WTC11 (cell line): ENCODE results near the gene TSC22D3. TPM values are rescaled to one million over a fixed set of nuclear protein-coding genes. Genes with fewer than 3 reads are reported as not detected.

Experiments
- ATAC-seq: fragments of 200-7000 bp; cut with Tn5 transposase; 2 replicates; pipeline ENCODE4 v1.10.0; 2021; ENCODE audit warnings: mild to moderate bottlenecking, moderate library complexity
- CTCF ChIA-PET: fragments of 300-600 bp; sonication (Branson Sonifier 250); formaldehyde crosslinking; loops from one replicate; lab custom pipeline; 2021; ENCODE audit warnings: antibody characterized with exemption; lab: Charles Lee
- POLR2A ChIA-PET: fragments of 350-600 bp; sonication (Branson Sonifier 250); formaldehyde crosslinking; loops from one replicate; lab custom pipeline; 2021; ENCODE audit warnings: antibody characterized with exemption; lab: Charles Lee
- DNase-seq: peaks from one replicate; pipeline ENCODE4 v3.0.0; 2021; ENCODE audit warnings: low spot score
- H3K27ac Mint-ChIP-seq: 2 replicates; pipeline ENCODE4 v1.8.0; 2021; ENCODE audit warnings: mixed read lengths
- H3K27me3 Mint-ChIP-seq: 2 replicates; pipeline ENCODE4 v1.8.0; 2021; ENCODE audit warnings: low read depth, mild to moderate bottlenecking, moderate library complexity, mixed read lengths
- H3K36me3 Mint-ChIP-seq: 2 replicates; pipeline ENCODE4 v1.8.0; 2021; ENCODE audit warnings: mixed read lengths
- H3K4me1 Mint-ChIP-seq: 2 replicates; pipeline ENCODE4 v1.8.0; 2022; ENCODE audit warnings: mixed read lengths
- H3K4me3 Mint-ChIP-seq: 2 replicates; pipeline ENCODE4 v1.8.0; 2021; ENCODE audit warnings: mild to moderate bottlenecking, moderate library complexity, mixed read lengths
- H3K9me3 Mint-ChIP-seq: 2 replicates; pipeline ENCODE4 v1.8.0; 2021; ENCODE audit warnings: mixed read lengths
- AR ChIP-seq: fragments of 250-450 bp; sonication (Bioruptor Pico); IDR thresholded peaks from 2 replicates; pipeline ENCODE4 v1.9.0; 2021; ENCODE audit warnings: mild to moderate bottlenecking
- CREB1 ChIP-seq: sonication (generic); formaldehyde crosslinking; IDR thresholded peaks from 2 replicates; pipeline ENCODE4 v1.8.0; 2023; ENCODE audit warnings: mild to moderate bottlenecking, missing genetic modification reagents
- EMX1 ChIP-seq: fragments of 250-450 bp; sonication (Bioruptor Pico); IDR thresholded peaks from 2 replicates; pipeline ENCODE4 v1.8.0; 2021; ENCODE audit warnings: mild to moderate bottlenecking
- MXD4 ChIP-seq: fragments of 250-450 bp; sonication (Bioruptor Pico); IDR thresholded peaks from 2 replicates; pipeline ENCODE4 v1.8.0; 2021; ENCODE audit warnings: mild to moderate bottlenecking, moderate library complexity, borderline replicate concordance
- NFATC4 ChIP-seq: fragments of 250-450 bp; sonication (Bioruptor Pico); IDR thresholded peaks from 2 replicates; pipeline ENCODE4 v1.9.0; 2021; ENCODE audit warnings: mild to moderate bottlenecking
- NFYB ChIP-seq: sonication (generic); formaldehyde crosslinking; conservative IDR thresholded peaks from 2 replicates; pipeline ENCODE4 v1.8.0; 2022; ENCODE audit warnings: low read depth, missing genetic modification reagents
- SMAD4 ChIP-seq: sonication (generic); formaldehyde crosslinking; IDR thresholded peaks from 2 replicates; pipeline ENCODE4 v1.8.0; 2022; ENCODE audit warnings: mild to moderate bottlenecking, missing genetic modification reagents
- STAT6 ChIP-seq: sonication (generic); formaldehyde crosslinking; conservative IDR thresholded peaks from 2 replicates; pipeline ENCODE4 v1.8.1; 2023; ENCODE audit warnings: mild to moderate bottlenecking, low read depth, missing genetic modification reagents, moderate library complexity
- TEAD1 ChIP-seq: sonication (generic); formaldehyde crosslinking; IDR thresholded peaks from 2 replicates; pipeline ENCODE4 v1.8.0; 2022; ENCODE audit warnings: mild to moderate bottlenecking, missing genetic modification reagents
- ZNF138 ChIP-seq: sonication (generic); formaldehyde crosslinking; conservative IDR thresholded peaks from 2 replicates; pipeline ENCODE4 v1.8.1; 2022; ENCODE audit warnings: mild to moderate bottlenecking, moderate library complexity, missing genetic modification reagents
- ZNF232 ChIP-seq: sonication (generic); formaldehyde crosslinking; IDR thresholded peaks from 2 replicates; pipeline ENCODE4 v1.8.0; 2022; ENCODE audit warnings: mild to moderate bottlenecking, missing genetic modification reagents
- ZNF416 ChIP-seq: fragments of 250-450 bp; sonication (Bioruptor Pico); IDR thresholded peaks from 2 replicates; pipeline ENCODE4 v1.9.0; 2021; ENCODE audit warnings: mild to moderate bottlenecking, inconsistent platforms
- total RNA-seq: library from RNA; stranded (reverse); gene quantifications from 3 replicates; pipeline ENCODE4 v1.2.3, GENCODE V29; 2021
- TF ChIP-seq, protein P1 (sequence below): fragments of 250-450 bp; sonication (Bioruptor Pico); IDR thresholded peaks from 2 replicates; pipeline ENCODE4 v1.9.0; 2021; ENCODE audit warnings: moderate library complexity, mild to moderate bottlenecking, inconsistent platforms, borderline replicate concordance
- TF ChIP-seq, protein P2 (sequence below): sonication (generic); formaldehyde crosslinking; IDR thresholded peaks from 2 replicates; pipeline ENCODE4 v1.8.0; 2022; ENCODE audit warnings: mild to moderate bottlenecking, missing genetic modification reagents
- TF ChIP-seq, protein P3 (sequence below): sonication (generic); formaldehyde crosslinking; conservative IDR thresholded peaks from 2 replicates; pipeline ENCODE4 v1.8.1; 2022; ENCODE audit warnings: mild to moderate bottlenecking, missing genetic modification reagents
- TF ChIP-seq, protein P4 (sequence below): sonication (generic); formaldehyde crosslinking; IDR thresholded peaks from 2 replicates; pipeline ENCODE4 v1.8.1; 2023; ENCODE audit warnings: mild to moderate bottlenecking, moderate library complexity, missing genetic modification reagents
- TF ChIP-seq, protein P5 (sequence below): fragments of 200-600 bp; IDR thresholded peaks from 2 replicates; pipeline ENCODE4 v1.8.0; 2022; ENCODE audit warnings: antibody characterized with exemption

The TSC22D3 gene
- total RNA-seq, 1 experiment from 2014 or later, result 15.7 TPM

- Mint-ChIP-seq H3K27ac (peak overlapping the region; percentile 79), H3K9me3 (no peaks in the 10 kb centered on the region; the same call in 1 of the 2 replicates), H3K27me3 (no peaks in the 10 kb centered on the region; the same call in 1 of the 2 replicates), H3K4me1 (peaks cover 29% of the 10 kb centered on the region), H3K4me3 (no peak overlapping the region), H3K36me3 (no peaks in the 10 kb centered on the region)
- TF ChIP-seq, protein P1, sequence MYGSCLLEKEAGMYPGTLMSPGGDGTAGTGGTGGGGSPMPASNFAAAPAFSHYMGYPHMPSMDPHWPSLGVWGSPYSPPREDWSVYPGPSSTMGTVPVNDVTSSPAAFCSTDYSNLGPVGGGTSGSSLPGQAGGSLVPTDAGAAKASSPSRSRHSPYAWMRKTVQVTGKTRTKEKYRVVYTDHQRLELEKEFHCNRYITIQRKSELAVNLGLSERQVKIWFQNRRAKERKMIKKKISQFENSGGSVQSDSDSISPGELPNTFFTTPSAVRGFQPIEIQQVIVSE, result no peak
- TF ChIP-seq EMX1 (no peak), CREB1 (CRISPR knock-in tag) (no peak), STAT6 (CRISPR knock-in tag) (no peak), NFATC4 (no peak), TEAD1 (no peak), NFYB (CRISPR knock-in tag) (no peak), MXD4 (no peak), ZNF232 (CRISPR knock-in tag) (no peak), SMAD4 (no peak), AR (CRISPR knock-in tag) (no peak), ZNF138 (CRISPR knock-in tag) (no peak), ZNF416 (CRISPR knock-in tag) (no peak)
- TF ChIP-seq, protein P2, sequence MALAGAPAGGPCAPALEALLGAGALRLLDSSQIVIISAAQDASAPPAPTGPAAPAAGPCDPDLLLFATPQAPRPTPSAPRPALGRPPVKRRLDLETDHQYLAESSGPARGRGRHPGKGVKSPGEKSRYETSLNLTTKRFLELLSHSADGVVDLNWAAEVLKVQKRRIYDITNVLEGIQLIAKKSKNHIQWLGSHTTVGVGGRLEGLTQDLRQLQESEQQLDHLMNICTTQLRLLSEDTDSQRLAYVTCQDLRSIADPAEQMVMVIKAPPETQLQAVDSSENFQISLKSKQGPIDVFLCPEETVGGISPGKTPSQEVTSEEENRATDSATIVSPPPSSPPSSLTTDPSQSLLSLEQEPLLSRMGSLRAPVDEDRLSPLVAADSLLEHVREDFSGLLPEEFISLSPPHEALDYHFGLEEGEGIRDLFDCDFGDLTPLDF (CRISPR knock-in tag), result no peak
- TF ChIP-seq, protein P3, sequence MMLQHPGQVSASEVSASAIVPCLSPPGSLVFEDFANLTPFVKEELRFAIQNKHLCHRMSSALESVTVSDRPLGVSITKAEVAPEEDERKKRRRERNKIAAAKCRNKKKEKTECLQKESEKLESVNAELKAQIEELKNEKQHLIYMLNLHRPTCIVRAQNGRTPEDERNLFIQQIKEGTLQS (CRISPR knock-in tag), result no peak
- TF ChIP-seq, protein P4, sequence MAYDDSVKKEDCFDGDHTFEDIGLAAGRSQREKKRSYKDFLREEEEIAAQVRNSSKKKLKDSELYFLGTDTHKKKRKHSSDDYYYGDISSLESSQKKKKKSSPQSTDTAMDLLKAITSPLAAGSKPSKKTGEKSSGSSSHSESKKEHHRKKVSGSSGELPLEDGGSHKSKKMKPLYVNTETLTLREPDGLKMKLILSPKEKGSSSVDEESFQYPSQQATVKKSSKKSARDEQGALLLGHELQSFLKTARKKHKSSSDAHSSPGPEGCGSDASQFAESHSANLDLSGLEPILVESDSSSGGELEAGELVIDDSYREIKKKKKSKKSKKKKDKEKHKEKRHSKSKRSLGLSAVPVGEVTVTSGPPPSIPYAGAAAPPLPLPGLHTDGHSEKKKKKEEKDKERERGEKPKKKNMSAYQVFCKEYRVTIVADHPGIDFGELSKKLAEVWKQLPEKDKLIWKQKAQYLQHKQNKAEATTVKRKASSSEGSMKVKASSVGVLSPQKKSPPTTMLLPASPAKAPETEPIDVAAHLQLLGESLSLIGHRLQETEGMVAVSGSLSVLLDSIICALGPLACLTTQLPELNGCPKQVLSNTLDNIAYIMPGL (CRISPR knock-in tag), result no peak
- TF ChIP-seq, protein P5, sequence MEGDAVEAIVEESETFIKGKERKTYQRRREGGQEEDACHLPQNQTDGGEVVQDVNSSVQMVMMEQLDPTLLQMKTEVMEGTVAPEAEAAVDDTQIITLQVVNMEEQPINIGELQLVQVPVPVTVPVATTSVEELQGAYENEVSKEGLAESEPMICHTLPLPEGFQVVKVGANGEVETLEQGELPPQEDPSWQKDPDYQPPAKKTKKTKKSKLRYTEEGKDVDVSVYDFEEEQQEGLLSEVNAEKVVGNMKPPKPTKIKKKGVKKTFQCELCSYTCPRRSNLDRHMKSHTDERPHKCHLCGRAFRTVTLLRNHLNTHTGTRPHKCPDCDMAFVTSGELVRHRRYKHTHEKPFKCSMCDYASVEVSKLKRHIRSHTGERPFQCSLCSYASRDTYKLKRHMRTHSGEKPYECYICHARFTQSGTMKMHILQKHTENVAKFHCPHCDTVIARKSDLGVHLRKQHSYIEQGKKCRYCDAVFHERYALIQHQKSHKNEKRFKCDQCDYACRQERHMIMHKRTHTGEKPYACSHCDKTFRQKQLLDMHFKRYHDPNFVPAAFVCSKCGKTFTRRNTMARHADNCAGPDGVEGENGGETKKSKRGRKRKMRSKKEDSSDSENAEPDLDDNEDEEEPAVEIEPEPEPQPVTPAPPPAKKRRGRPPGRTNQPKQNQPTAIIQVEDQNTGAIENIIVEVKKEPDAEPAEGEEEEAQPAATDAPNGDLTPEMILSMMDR, result no peak
- DNase-seq (no peak), ATAC-seq (peak; percentile 30; the same call in 1 of the 2 replicates)
- CTCF ChIA-PET, result interaction anchor here (1.1 to 1.4 kb wide), 3 partner anchors 18 to 75 kb away, joined by 4 read pairs; partner anchors contain the start of gene TSC22D3
- POLR2A ChIA-PET, result no interaction called here
Measured at GRCh38 chrX:107700317-107700774, 75.2 kb downstream of the TSC22D3 start.
